Brain microvascular endothelial cell (primary cell): ENCODE results near the gene MAGI1.

ENCODE experiments used
- DNase-seq: peaks from one replicate; pipeline ENCODE4 v3.0.0-alpha.2; 2020
- H3K27ac ChIP-seq: fragments of 250-450 bp; sonication (Bioruptor Pico); 2 replicates; pipeline ENCODE4 v1.5.1; 2020; ENCODE audit warnings: mild to moderate bottlenecking, moderate library complexity
- H3K27me3 ChIP-seq: fragments of 250-450 bp; sonication (Bioruptor Pico); replicated peaks from 2 replicates; pipeline ENCODE4 v1.5.1; 2020; ENCODE audit warnings: mild to moderate bottlenecking
- H3K36me3 ChIP-seq: fragments of 250-450 bp; sonication (Bioruptor Pico); replicated peaks from 2 replicates; pipeline ENCODE4 v1.5.1; 2020; ENCODE audit warnings: mild to moderate bottlenecking
- H3K4me3 ChIP-seq: 2 replicates; pipeline ENCODE4 v1.5.1; 2011; ENCODE audit warnings: low read depth, mild to moderate bottlenecking, control low read depth, low read length, moderate library complexity
- CTCF ChIP-seq: IDR thresholded peaks from 2 replicates; pipeline ENCODE4 v1.5.1; 2011; ENCODE audit warnings: low read depth, mild to moderate bottlenecking, moderate library complexity, low read length, control low read depth, inconsistent platforms; ENCODE audit errors: missing control alignments
- in situ Hi-C: cut with HindIII; loops from 2 replicates; pipeline ENCODE4 v1.10.0; 2017; ENCODE audit warnings: low sequenced_read_pairs, low pct_ligation_motif_present

MAGI1 gene

GRCh38 chr3:65914740-65915367, 123.9 kb downstream of the MAGI1 start:
- no peak for DNase-seq
- Histone ChIP-seq H3K27ac (no peak overlapping the region), H3K27me3 (no peaks in the 10 kb centered on the region), H3K36me3 (no peaks in the 10 kb centered on the region), H3K4me3 (no peak overlapping the region)
- no peak for TF ChIP-seq CTCF
- in situ Hi-C loops: no loop called here

- peak; percentile 61 for TF ChIP-seq CTCF
- Histone ChIP-seq H3K36me3 (no peaks in the 10 kb centered on the region), H3K27ac (no peak overlapping the region), H3K4me3 (no peak overlapping the region), H3K27me3 (no peaks in the 10 kb centered on the region)
- in situ Hi-C loops: no loop called here
- DNase-seq: no peak
Measured at GRCh38 chr3:65914032-65914739, 124.5 kb downstream of the MAGI1 start.

DNA sequence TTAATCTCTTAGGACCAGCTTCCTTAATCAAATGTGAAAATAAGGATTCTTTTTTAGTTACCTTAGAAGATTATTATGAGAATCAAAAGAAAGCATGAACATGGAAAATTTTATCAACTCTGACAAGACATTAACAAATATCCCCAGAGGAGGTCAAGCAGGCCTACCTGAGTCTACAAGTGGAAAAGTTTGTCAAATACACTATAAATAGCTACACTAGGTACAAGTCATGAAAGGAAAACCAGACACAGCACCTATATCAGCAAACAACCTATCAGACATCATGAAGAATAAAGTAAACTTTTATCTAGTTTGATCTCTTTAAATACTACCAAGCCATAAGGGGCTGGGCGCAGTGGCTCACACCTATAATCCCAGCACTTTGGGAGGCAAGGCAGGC, 126.1 kb downstream of the MAGI1 start:
- Histone ChIP-seq H3K27ac (no peak overlapping the region), H3K27me3 (no peaks in the 10 kb centered on the region), H3K36me3 (no peaks in the 10 kb centered on the region), H3K4me3 (no peak overlapping the region)
- in situ Hi-C loops: no loop called here
- TF ChIP-seq CTCF: no peak
- no peak for DNase-seq

DNA sequence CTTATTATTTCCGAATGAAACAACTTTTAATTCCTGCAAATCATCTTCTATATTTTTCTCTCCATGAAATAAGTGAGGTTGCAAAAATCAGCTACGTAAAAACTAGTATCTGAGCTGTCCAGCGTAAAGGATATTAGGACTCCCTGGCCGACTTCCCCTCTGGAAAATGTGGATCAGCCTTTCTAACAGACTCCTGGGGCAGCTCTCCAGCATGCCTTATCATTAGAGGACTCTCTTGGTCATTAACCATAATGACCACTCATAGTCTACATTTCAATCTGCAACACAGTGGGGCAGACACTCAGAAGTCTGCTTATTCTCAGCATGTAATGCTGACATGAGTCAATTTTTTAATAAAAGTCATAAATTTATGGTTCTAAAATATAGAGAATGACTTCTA, 130.1 kb downstream of the MAGI1 start:
- no peak overlapping the region for H3K4me3 ChIP-seq
- in situ Hi-C loops: no loop called here
- TF ChIP-seq CTCF: no peak
- no peak overlapping the region for H3K27ac ChIP-seq
- H3K36me3 ChIP-seq: no peaks in the 10 kb centered on the region
- H3K27me3 ChIP-seq: no peaks in the 10 kb centered on the region
- DNase-seq: no peak

GRCh38 chr3:65907232-65908130, 131.2 kb downstream of the MAGI1 start:
- H3K27ac ChIP-seq: no peak overlapping the region
- TF ChIP-seq CTCF: no peak

More at GRCh38 chr3:65907232-65908130, 131.2 kb downstream of the MAGI1 start:
- Histone ChIP-seq H3K27me3 (no peaks in the 10 kb centered on the region), H3K4me3 (no peak overlapping the region), H3K36me3 (no peaks in the 10 kb centered on the region)
- DNase-seq: no peak
- in situ Hi-C loops: no loop called here
